GM12891 (cell line): ENCODE data around the gene KLHL26.

Experiments
- POLR2A ChIP-seq: IDR thresholded peaks from 2 replicates; pipeline ENCODE4 v1.6.1; 2011; ENCODE audit warnings: low read depth, low read length, control low read depth
- POLR2AphosphoS5 ChIP-seq: IDR thresholded peaks from 2 replicates; pipeline ENCODE4 v1.6.1; 2011; ENCODE audit warnings: low read depth, low read length, control low read depth
- TAF1 ChIP-seq: IDR thresholded peaks from 2 replicates; pipeline ENCODE4 v1.6.1; 2011; ENCODE audit warnings: low read depth, low read length, control low read depth

GRCh38 chr19:18665771-18666202, 29.0 kb downstream of the KLHL26 start:
- TF ChIP-seq POLR2A, result no peak
- TF ChIP-seq POLR2AphosphoS5, result no peak
- TF ChIP-seq TAF1, result no peak
